SJSA1 (cell line): Measurements from ENCODE around the gene PCP4. TPM values are rescaled to one million over a fixed set of nuclear protein-coding genes. Genes with fewer than 3 reads are reported as not detected.

Source experiments
- total RNA-seq: library from RNA; depleted of rRNA; stranded (reverse); fragments of >200 nt; shearing (Covaris generic); gene quantifications from 2 replicates; pipeline ENCODE4 v1.2.3, GENCODE V29; 2014; rRNA removed

The PCP4 gene
- total RNA-seq, 1 experiment from 2014 or later = not detected

Other genes starting within 250 kb of the PCP4 start
- not detected in 2 replicates for gene IGSF5, start 122.3 kb upstream of the PCP4 start, total RNA-seq